ENCODE results near the gene TMPRSS4.

The TMPRSS4 gene

DNA sequence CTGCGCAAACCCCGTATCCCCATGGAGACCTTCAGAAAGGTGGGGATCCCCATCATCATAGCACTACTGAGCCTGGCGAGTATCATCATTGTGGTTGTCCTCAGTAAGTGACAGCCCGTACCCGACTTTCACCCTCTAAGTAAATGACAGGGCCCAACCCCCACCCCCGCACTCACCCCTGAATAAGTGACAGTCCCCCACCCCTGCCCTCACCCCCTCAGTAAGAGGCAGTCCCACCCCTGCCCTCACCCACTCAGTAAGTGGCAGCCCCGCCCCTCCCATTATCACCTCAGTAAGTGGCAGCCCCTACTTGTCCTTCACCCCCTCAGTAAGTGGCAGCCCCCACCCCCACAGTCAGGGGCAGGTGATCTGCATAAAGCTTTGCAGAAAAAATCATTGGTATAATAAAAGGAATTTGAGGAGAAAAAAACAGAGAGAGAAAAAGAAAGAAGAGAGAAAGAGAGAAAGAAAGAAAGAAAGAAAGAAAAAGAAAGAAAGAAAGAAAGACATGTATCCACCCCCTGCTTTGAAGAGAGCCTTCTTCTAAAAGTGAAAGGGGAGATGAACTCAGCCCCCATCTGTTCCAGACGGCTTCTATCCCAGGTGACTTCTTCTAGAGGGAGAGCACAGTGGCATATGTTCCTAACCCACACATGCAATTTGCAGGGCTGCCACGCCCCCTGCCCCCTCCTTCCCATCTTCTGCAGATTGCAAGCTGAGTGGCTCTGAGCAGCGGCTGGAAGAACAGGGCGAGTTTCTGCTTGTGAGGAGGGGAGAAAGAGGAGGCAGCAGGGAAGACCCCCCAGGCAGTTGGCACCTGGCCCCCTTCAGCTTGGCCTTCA lies 22.3 kb downstream of the TMPRSS4 start:
- Histone ChIP-seq H3K9me3 (ENCODE audit: severe bottlenecking) (no peaks in the 10 kb centered on the region), H3K36me3 (ENCODE audit: low read depth) (no peaks in the 10 kb centered on the region), H3K27ac (ENCODE audit: poor library complexity, severe bottlenecking) (no peak overlapping the region), H3K4me3 (ENCODE audit: severe bottlenecking) (no peak overlapping the region), H3K4me1 (ENCODE audit: insufficient read depth, poor library complexity, severe bottlenecking) (no peaks in the 10 kb centered on the region), H3K27me3 (ENCODE audit: insufficient read depth, poor library complexity, severe bottlenecking) (no peaks in the 10 kb centered on the region)
- TF ChIP-seq, protein P1, sequence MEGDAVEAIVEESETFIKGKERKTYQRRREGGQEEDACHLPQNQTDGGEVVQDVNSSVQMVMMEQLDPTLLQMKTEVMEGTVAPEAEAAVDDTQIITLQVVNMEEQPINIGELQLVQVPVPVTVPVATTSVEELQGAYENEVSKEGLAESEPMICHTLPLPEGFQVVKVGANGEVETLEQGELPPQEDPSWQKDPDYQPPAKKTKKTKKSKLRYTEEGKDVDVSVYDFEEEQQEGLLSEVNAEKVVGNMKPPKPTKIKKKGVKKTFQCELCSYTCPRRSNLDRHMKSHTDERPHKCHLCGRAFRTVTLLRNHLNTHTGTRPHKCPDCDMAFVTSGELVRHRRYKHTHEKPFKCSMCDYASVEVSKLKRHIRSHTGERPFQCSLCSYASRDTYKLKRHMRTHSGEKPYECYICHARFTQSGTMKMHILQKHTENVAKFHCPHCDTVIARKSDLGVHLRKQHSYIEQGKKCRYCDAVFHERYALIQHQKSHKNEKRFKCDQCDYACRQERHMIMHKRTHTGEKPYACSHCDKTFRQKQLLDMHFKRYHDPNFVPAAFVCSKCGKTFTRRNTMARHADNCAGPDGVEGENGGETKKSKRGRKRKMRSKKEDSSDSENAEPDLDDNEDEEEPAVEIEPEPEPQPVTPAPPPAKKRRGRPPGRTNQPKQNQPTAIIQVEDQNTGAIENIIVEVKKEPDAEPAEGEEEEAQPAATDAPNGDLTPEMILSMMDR (IDR thresholded peaks at IDR 0.05; ENCODE audit: poor library complexity, severe bottlenecking), result no peak
- DNase-seq (ENCODE audit: low spot score) (no peak), ATAC-seq (ENCODE audit: low read depth) (no peak)

DNA sequence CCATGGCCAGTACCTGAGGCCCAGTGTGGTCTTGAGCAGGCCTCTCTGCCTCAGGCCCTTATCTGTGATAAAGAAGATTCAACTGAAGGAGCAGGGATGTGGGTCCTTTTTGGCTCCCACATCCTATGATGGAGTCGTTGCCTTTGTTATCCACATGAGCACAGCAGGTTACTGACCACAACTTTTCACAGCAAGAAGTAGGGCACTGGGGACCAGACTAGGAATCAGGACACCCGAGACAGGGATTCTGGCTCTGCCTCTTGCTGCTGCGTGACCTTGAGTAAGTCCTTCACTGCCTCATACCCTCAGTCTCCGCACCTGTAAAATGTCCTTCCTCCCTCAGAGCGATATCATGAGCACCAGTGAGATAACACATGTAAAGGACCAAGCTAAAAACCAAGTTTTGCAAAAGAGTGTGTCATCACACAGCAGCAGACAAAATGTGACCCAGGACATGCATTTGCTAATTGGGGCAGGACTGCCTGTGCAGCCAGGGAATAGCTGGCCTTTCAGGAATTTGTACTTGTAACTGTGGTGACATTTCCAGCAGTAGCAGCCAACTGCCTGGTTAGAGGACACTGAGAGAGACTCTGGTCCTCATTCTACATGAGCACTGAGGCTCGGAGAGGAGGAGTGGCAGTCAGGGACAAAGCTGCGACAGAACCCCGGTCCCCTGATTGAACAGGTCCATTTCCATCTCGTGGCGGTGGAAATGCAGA lies 23.1 kb downstream of the TMPRSS4 start:
- ATAC-seq (ENCODE audit: low read depth) (no peak), DNase-seq (ENCODE audit: low spot score) (no peak)
- no peaks in the 10 kb centered on the region for H3K4me1 ChIP-seq (ENCODE audit: insufficient read depth, poor library complexity, severe bottlenecking)
- TF ChIP-seq, protein P1 (IDR thresholded peaks at IDR 0.05; ENCODE audit: poor library complexity, severe bottlenecking), result no peak
- no peaks in the 10 kb centered on the region for H3K36me3 ChIP-seq (ENCODE audit: low read depth)
- H3K4me3 ChIP-seq (ENCODE audit: severe bottlenecking), result no peak overlapping the region
- no peak overlapping the region for H3K27ac ChIP-seq (ENCODE audit: poor library complexity, severe bottlenecking)
- no peaks in the 10 kb centered on the region for H3K9me3 ChIP-seq (ENCODE audit: severe bottlenecking)
- no peaks in the 10 kb centered on the region for H3K27me3 ChIP-seq (ENCODE audit: insufficient read depth, poor library complexity, severe bottlenecking)

DNA sequence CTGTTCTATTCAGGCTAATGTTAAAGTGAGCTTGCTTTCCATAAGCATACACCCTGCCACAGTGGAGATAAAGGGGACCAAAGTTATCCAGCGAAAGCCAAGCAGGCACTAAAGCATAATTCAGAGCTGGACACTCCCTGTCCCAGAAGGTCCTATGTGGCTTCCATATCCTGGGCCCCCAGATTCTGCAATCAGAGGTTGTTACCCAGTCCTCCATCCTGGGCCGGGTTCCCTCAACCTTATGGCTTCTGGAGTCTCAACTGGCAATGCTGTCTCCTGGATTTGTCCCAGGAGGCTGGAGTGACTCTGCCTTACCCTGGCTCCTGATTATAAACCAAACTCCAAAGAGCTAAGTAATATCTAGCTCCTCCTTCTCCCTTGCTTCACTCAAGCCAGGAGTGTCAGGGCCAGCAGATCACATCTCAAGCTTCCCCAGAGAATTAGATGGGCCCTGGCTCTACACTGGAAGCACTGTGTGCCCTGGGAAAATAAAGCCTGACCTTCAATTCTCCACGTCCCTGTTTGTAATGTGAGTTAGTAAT lies 23.9 kb downstream of the TMPRSS4 start:
- TF ChIP-seq, protein P1 (IDR thresholded peaks at IDR 0.05; ENCODE audit: poor library complexity, severe bottlenecking), result no peak
- Histone ChIP-seq H3K36me3 (ENCODE audit: low read depth) (no peaks in the 10 kb centered on the region), H3K4me1 (ENCODE audit: insufficient read depth, poor library complexity, severe bottlenecking) (no peaks in the 10 kb centered on the region), H3K27ac (ENCODE audit: poor library complexity, severe bottlenecking) (no peak overlapping the region), H3K9me3 (ENCODE audit: severe bottlenecking) (no peaks in the 10 kb centered on the region), H3K27me3 (ENCODE audit: insufficient read depth, poor library complexity, severe bottlenecking) (no peaks in the 10 kb centered on the region), H3K4me3 (ENCODE audit: severe bottlenecking) (no peak overlapping the region)
- no peak; the same call in 2 of the 3 replicates for ATAC-seq (ENCODE audit: low read depth)
- no peak for DNase-seq (ENCODE audit: low spot score)

DNA sequence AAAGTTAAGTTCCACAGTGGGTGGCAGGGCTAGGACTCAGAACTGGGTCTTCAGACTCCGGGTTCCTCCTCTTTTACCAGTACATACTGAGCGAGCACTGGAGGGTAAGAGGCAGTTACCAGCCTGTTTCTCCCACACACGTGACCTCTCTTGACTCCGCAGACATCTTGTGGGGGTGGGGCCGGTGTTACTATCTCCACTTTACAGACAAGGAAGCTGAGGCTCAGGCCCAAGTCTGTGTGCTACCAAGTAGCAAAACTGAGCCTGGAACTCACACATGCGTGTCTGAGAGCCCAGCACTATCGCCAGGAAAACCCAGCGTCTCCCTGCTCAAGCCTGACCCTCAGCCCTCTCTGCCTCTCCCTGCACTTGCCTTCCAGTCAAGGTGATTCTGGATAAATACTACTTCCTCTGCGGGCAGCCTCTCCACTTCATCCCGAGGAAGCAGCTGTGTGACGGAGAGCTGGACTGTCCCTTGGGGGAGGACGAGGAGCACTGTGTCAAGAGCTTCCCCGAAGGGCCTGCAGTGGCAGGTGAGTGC lies 25.9 kb downstream of the TMPRSS4 start:
- TF ChIP-seq, protein P1 (IDR thresholded peaks at IDR 0.05; ENCODE audit: poor library complexity, severe bottlenecking), result no peak
- no peaks in the 10 kb centered on the region for H3K4me1 ChIP-seq (ENCODE audit: insufficient read depth, poor library complexity, severe bottlenecking)
- DNase-seq (ENCODE audit: low spot score), result no peak
- no peaks in the 10 kb centered on the region for H3K27me3 ChIP-seq (ENCODE audit: insufficient read depth, poor library complexity, severe bottlenecking)
- H3K9me3 ChIP-seq (ENCODE audit: severe bottlenecking), result no peaks in the 10 kb centered on the region
- no peaks in the 10 kb centered on the region for H3K36me3 ChIP-seq (ENCODE audit: low read depth)
- no peak overlapping the region for H3K4me3 ChIP-seq (ENCODE audit: severe bottlenecking)
- no peak overlapping the region for H3K27ac ChIP-seq (ENCODE audit: poor library complexity, severe bottlenecking)
- ATAC-seq (ENCODE audit: low read depth), result no peak
